ENCODE results near the gene MMP21. TPM values are rescaled to one million over a fixed set of nuclear protein-coding genes. Genes with fewer than 3 reads are reported as not detected.

The MMP21 gene, protein sequence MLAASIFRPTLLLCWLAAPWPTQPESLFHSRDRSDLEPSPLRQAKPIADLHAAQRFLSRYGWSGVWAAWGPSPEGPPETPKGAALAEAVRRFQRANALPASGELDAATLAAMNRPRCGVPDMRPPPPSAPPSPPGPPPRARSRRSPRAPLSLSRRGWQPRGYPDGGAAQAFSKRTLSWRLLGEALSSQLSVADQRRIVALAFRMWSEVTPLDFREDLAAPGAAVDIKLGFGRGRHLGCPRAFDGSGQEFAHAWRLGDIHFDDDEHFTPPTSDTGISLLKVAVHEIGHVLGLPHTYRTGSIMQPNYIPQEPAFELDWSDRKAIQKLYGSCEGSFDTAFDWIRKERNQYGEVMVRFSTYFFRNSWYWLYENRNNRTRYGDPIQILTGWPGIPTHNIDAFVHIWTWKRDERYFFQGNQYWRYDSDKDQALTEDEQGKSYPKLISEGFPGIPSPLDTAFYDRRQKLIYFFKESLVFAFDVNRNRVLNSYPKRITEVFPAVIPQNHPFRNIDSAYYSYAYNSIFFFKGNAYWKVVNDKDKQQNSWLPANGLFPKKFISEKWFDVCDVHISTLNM
- under 0.01 TPM for total RNA-seq

DNA sequence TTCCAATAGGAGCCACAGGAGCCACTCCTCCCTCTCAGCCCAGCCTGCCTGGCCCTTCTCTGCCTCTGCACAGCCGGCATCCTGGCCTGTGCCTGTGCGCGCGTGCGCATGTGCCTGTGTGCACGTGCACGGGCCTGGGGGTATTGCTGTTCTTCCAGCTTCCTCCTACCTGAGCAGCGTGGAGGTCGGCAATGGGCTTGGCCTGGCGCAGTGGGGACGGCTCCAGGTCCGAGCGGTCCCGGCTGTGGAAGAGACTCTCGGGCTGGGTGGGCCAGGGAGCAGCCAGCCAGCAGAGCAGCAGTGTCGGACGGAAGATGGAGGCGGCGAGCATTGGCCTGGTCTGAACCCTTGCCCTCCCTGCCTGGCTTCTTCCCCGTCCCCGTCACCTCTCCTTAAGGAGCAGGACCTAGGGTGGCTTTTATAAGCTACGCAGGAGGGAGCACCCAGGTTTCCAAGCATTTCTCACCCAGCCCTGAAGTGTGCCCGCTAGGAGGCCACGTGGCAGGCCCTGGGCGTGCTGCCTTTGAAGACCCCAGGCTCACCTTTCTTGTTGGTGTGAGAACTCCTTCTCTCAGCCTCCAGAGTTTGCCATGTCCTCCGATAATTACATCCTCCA lies at the start of gene MMP21:
MMP21 (minus strand) TSS at position 331 of the 616 bp plus-strand sequence; CDS start at position 331, 0 bp downstream.
- Histone ChIP-seq H3K9ac (ENCODE audit: low read depth in 1 of 3, low read length in 3 of 3) (no peak within 1 kb of the TSS), H3K9me3 (ENCODE audit: control insufficient read depth in 3 of 3, low read length in 3 of 3) (no peaks in the 10 kb centered on the region), H3K27ac (ENCODE audit: low read depth, low read length) (no peak within 1 kb of the TSS), H3K4me1 (ENCODE audit: control insufficient read depth in 3 of 3, insufficient read depth in 3 of 3, low read length in 3 of 3) (no peaks in the 10 kb centered on the region), H3K36me3 (ENCODE audit: control insufficient read depth in 3 of 3, insufficient read depth in 3 of 3, low read length in 3 of 3) (no peaks in the 10 kb centered on the region), H3K27me3 (ENCODE audit: control insufficient read depth in 3 of 3, insufficient read depth in 3 of 3, low read length in 3 of 3) (peaks cover 0 to 17% (median 9%) of the 10 kb centered on the region in 3 donors), H3K4me3 (ENCODE audit: low read length in 3 of 3) (no peak within 1 kb of the TSS)

GRCh38 chr10:125824736-125825135 lies 49.1 kb upstream of the MMP21 start:
- H3K27me3 ChIP-seq (ENCODE audit: control insufficient read depth in 3 of 3, insufficient read depth in 3 of 3, low read length in 3 of 3) = no peaks in the 10 kb centered on the region
- no peaks in the 10 kb centered on the region for H3K9me3 ChIP-seq (ENCODE audit: control insufficient read depth in 3 of 3, low read length in 3 of 3)
- peak overlapping the region in 2 of 3 donors; percentile 90 to 99 for H3K9ac ChIP-seq (ENCODE audit: low read depth in 1 of 3, low read length in 3 of 3)
- H3K27ac ChIP-seq (ENCODE audit: low read depth, low read length) = no peak overlapping the region
- H3K36me3 ChIP-seq (ENCODE audit: control insufficient read depth in 3 of 3, insufficient read depth in 3 of 3, low read length in 3 of 3) = peaks cover 17 to 30% (median 28%) of the 10 kb centered on the region in 3 donors
- peaks cover 18 to 34% (median 28%) of the 10 kb centered on the region in 3 donors for H3K4me1 ChIP-seq (ENCODE audit: control insufficient read depth in 3 of 3, insufficient read depth in 3 of 3, low read length in 3 of 3)
- H3K4me3 ChIP-seq (ENCODE audit: low read length in 3 of 3) = peak overlapping the region in 2 of 3 donors; percentile 96 to 100

DNA sequence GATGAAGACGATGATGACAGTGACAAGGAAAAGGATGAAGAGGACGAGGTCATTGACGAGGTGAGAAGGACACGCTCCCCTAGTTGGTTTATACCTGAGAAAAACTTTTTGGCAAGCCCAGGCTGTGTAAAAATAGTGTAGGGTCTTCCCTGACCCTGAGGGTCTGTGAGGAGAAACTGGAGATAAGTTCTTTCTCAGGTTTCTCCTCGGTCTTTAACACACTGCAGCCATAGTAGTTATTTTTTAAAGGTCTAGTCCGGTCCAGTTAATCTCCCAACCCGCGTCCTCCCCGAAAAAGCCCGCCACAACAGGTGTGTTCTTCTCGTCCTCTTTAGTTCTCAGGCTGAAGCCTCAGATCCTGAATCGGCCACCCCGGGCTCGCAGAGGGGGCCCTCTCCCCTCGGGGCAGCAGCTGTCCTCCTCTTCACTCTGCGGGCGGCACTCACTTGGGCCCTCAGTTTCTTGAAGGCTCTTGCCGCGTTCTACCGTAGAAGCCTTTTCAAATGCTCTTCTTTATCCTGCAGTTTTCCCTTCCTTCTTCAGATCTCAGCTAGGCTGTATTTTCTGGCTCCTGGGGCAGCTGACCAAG lies 48.1 kb upstream of the MMP21 start:
- Histone ChIP-seq H3K27me3 (ENCODE audit: control insufficient read depth in 3 of 3, insufficient read depth in 3 of 3, low read length in 3 of 3) (no peaks in the 10 kb centered on the region), H3K27ac (ENCODE audit: low read depth, low read length) (peak overlapping the region; percentile 76), H3K4me3 (ENCODE audit: low read length in 3 of 3) (peak overlapping the region; percentile 93 to 100 (median 96)), H3K4me1 (ENCODE audit: control insufficient read depth in 3 of 3, insufficient read depth in 3 of 3, low read length in 3 of 3) (peaks cover 18 to 31% (median 28%) of the 10 kb centered on the region in 3 donors), H3K36me3 (ENCODE audit: control insufficient read depth in 3 of 3, insufficient read depth in 3 of 3, low read length in 3 of 3) (peaks cover 7 to 20% (median 18%) of the 10 kb centered on the region in 3 donors), H3K9ac (ENCODE audit: low read depth in 1 of 3, low read length in 3 of 3) (peak overlapping the region; percentile 88 to 99 (median 90)), H3K9me3 (ENCODE audit: control insufficient read depth in 3 of 3, low read length in 3 of 3) (no peaks in the 10 kb centered on the region)

DNA sequence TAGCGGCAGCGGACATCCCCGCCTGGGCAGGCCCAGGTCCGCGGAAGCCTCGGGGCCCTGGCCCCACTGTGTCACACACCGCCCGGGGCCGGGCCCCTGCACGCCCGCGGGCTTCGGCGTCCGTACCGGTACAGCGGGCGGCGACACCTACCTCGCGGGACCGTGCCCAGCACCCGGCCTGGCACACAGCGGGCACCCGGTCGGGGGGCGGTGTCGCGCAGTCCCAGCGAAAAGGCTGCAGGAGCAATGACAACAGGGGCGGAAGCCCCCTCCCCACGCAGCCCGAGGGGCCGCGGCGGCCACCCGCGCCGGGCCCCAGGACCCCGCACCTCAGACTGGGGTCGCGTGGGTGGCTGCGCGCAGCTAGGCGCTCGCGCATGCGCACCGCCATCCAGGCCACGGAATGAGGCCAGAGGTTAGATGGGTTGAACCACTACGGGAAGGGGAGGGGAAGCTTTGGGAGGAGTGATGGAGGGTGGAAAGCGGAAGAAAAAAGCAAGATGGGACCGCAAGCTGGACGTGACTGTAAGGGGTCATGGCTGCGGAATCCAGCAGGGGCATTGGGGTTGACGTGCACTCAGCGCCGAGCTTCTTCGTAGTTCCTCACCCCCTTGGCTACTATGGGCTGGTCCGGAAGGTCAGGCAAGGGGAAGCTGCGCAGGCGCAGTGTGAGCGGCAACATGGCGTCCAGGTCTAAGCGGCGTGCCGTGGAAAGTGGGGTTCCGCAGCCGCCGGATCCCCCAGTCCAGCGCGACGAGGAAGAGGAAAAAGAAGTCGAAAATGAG lies 47.4 kb upstream of the MMP21 start, which contains the start of the genes BCCIP and UROS:
BCCIP (plus strand) TSS at position 669 of the 785 bp plus-strand sequence; CDS start at position 681, 12 bp downstream.
UROS (minus strand) TSS at position 381 of the 785 bp plus-strand sequence. CDS start 6,759 bp downstream, outside the sequence.
- H3K27me3 ChIP-seq (ENCODE audit: control insufficient read depth in 3 of 3, insufficient read depth in 3 of 3, low read length in 3 of 3) = no peaks in the 10 kb centered on the region
- no peaks in the 10 kb centered on the region for H3K9me3 ChIP-seq (ENCODE audit: control insufficient read depth in 3 of 3, low read length in 3 of 3)
- H3K27ac ChIP-seq (ENCODE audit: low read depth, low read length) = peak within 1 kb of the TSS; percentile 76
- H3K4me3 ChIP-seq (ENCODE audit: low read length in 3 of 3) = peak within 1 kb of the TSS; percentile 93 to 100 (median 96)
- peaks cover under 1 to 13% (median 12%) of the 10 kb centered on the region in 3 donors for H3K36me3 ChIP-seq (ENCODE audit: control insufficient read depth in 3 of 3, insufficient read depth in 3 of 3, low read length in 3 of 3)
- H3K4me1 ChIP-seq (ENCODE audit: control insufficient read depth in 3 of 3, insufficient read depth in 3 of 3, low read length in 3 of 3) = peaks cover 18 to 31% (median 28%) of the 10 kb centered on the region in 3 donors
- H3K9ac ChIP-seq (ENCODE audit: low read depth in 1 of 3, low read length in 3 of 3) = peak within 1 kb of the TSS; percentile 88 to 99 (median 90)

- Histone ChIP-seq H3K9me3 (ENCODE audit: control insufficient read depth in 3 of 3, low read length in 3 of 3) (no peaks in the 10 kb centered on the region), H3K4me3 (ENCODE audit: low read length in 3 of 3) (no peak overlapping the region), H3K27ac (ENCODE audit: low read depth, low read length) (no peak overlapping the region), H3K36me3 (ENCODE audit: control insufficient read depth in 3 of 3, insufficient read depth in 3 of 3, low read length in 3 of 3) (peaks cover under 1 to 3% (median 2%) of the 10 kb centered on the region in 3 donors), H3K9ac (ENCODE audit: low read depth in 1 of 3, low read length in 3 of 3) (no peak overlapping the region), H3K4me1 (ENCODE audit: control insufficient read depth in 3 of 3, insufficient read depth in 3 of 3, low read length in 3 of 3) (peaks cover 18 to 28% (median 25%) of the 10 kb centered on the region in 3 donors), H3K27me3 (ENCODE audit: control insufficient read depth in 3 of 3, insufficient read depth in 3 of 3, low read length in 3 of 3) (no peaks in the 10 kb centered on the region)
These were observed 45.1 kb upstream of the MMP21 start for GRCh38 chr10:125820701-125821100.

GRCh38 chr10:125817337-125817946 lies 41.8 kb upstream of the MMP21 start:
- no peaks in the 10 kb centered on the region for H3K9me3 ChIP-seq (ENCODE audit: control insufficient read depth in 3 of 3, low read length in 3 of 3)
- H3K27me3 ChIP-seq (ENCODE audit: control insufficient read depth in 3 of 3, insufficient read depth in 3 of 3, low read length in 3 of 3) = no peaks in the 10 kb centered on the region
- peaks cover 8 to 10% (median 8%) of the 10 kb centered on the region in 3 donors for H3K4me1 ChIP-seq (ENCODE audit: control insufficient read depth in 3 of 3, insufficient read depth in 3 of 3, low read length in 3 of 3)
- H3K9ac ChIP-seq (ENCODE audit: low read depth in 1 of 3, low read length in 3 of 3) = no peak overlapping the region
- H3K4me3 ChIP-seq (ENCODE audit: low read length in 3 of 3) = no peak overlapping the region
- H3K36me3 ChIP-seq (ENCODE audit: control insufficient read depth in 3 of 3, insufficient read depth in 3 of 3, low read length in 3 of 3) = peaks cover 17 to 27% (median 26%) of the 10 kb centered on the region in 3 donors
- H3K27ac ChIP-seq (ENCODE audit: low read depth, low read length) = no peak overlapping the region

GRCh38 chr10:125816548-125816947 lies 40.9 kb upstream of the MMP21 start:
- Histone ChIP-seq H3K4me1 (ENCODE audit: control insufficient read depth in 3 of 3, insufficient read depth in 3 of 3, low read length in 3 of 3) (peaks cover under 1 to 1% (median under 1%) of the 10 kb centered on the region in 3 donors), H3K27me3 (ENCODE audit: control insufficient read depth in 3 of 3, insufficient read depth in 3 of 3, low read length in 3 of 3) (no peaks in the 10 kb centered on the region), H3K9me3 (ENCODE audit: control insufficient read depth in 3 of 3, low read length in 3 of 3) (no peaks in the 10 kb centered on the region), H3K4me3 (ENCODE audit: low read length in 3 of 3) (no peak overlapping the region), H3K36me3 (ENCODE audit: control insufficient read depth in 3 of 3, insufficient read depth in 3 of 3, low read length in 3 of 3) (peaks cover 17 to 27% (median 26%) of the 10 kb centered on the region in 3 donors), H3K9ac (ENCODE audit: low read depth in 1 of 3, low read length in 3 of 3) (no peak overlapping the region), H3K27ac (ENCODE audit: low read depth, low read length) (no peak overlapping the region)

DNA sequence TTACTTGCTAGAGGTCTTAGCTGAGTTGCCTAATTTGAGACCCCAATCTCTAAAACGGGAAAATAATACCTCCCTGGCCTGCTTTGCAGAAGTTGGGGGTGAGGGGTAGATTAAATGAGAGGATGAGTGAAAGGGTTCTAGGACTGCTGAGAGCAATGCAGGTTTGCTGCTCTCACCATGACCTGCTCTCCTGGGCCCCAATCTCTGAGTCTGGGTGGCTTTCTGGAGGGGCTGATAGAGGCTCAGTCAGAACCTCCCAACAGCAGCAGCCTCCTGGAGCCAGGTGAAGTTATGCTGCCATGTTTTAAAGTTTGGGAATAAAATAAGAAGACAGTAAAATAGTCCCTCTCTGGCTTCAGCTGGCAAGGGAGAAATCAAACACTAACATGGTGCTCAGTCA lies 40.1 kb upstream of the MMP21 start:
- no peak overlapping the region for H3K27ac ChIP-seq (ENCODE audit: low read depth, low read length)
- peaks cover 18 to 30% (median 26%) of the 10 kb centered on the region in 3 donors for H3K36me3 ChIP-seq (ENCODE audit: control insufficient read depth in 3 of 3, insufficient read depth in 3 of 3, low read length in 3 of 3)
- no peaks in the 10 kb centered on the region for H3K4me1 ChIP-seq (ENCODE audit: control insufficient read depth in 3 of 3, insufficient read depth in 3 of 3, low read length in 3 of 3)
- no peaks in the 10 kb centered on the region for H3K27me3 ChIP-seq (ENCODE audit: control insufficient read depth in 3 of 3, insufficient read depth in 3 of 3, low read length in 3 of 3)
- no peak overlapping the region for H3K4me3 ChIP-seq (ENCODE audit: low read length in 3 of 3)
- H3K9me3 ChIP-seq (ENCODE audit: control insufficient read depth in 3 of 3, low read length in 3 of 3) = no peaks in the 10 kb centered on the region
- H3K9ac ChIP-seq (ENCODE audit: low read depth in 1 of 3, low read length in 3 of 3) = no peak overlapping the region
